Ishikawa (cell line): Measurements from ENCODE around the gene TENM3.

Source experiments
- CEBPB ChIP-seq: IDR thresholded peaks from 2 replicates; pipeline ENCODE4 v1.6.1; 2012
- CREB1 ChIP-seq: IDR thresholded peaks from 2 replicates; pipeline ENCODE4 v1.6.1; 2012; ENCODE audit warnings: low read depth
- EGR1 ChIP-seq: IDR thresholded peaks from 2 replicates; pipeline ENCODE4 v1.6.1; 2012
- EP300 ChIP-seq: IDR thresholded peaks from 2 replicates; pipeline ENCODE4 v1.6.1; 2012; ENCODE audit warnings: borderline replicate concordance
- FOXM1 ChIP-seq: IDR thresholded peaks from 2 replicates; pipeline ENCODE4 v1.6.1; 2012; ENCODE audit warnings: low read depth, borderline replicate concordance
- NFIC ChIP-seq: IDR thresholded peaks from 2 replicates; pipeline ENCODE4 v1.6.1; 2012
- RAD21 ChIP-seq: IDR thresholded peaks from 2 replicates; pipeline ENCODE4 v1.6.1; 2012; ENCODE audit warnings: low read depth
- TAF1 ChIP-seq: IDR thresholded peaks from 2 replicates; pipeline ENCODE4 v1.6.1; 2012; ENCODE audit warnings: low read depth, mild to moderate bottlenecking
- TCF12 ChIP-seq: IDR thresholded peaks from 2 replicates; pipeline ENCODE4 v1.6.1; 2012; ENCODE audit warnings: low read depth
- TEAD4 ChIP-seq: IDR thresholded peaks from 2 replicates; pipeline ENCODE4 v1.6.1; 2012
- YY1 ChIP-seq: IDR thresholded peaks from 2 replicates; pipeline ENCODE4 v1.6.1; 2012; ENCODE audit warnings: low read depth
- ZBTB7A ChIP-seq: IDR thresholded peaks from 2 replicates; pipeline ENCODE4 v1.6.1; 2012; ENCODE audit warnings: low read depth
- TF ChIP-seq, protein P1 (sequence below): IDR thresholded peaks from 2 replicates; pipeline ENCODE4 v1.6.1; 2012; ENCODE audit warnings: low read depth, mild to moderate bottlenecking
- TF ChIP-seq, protein P2 (sequence below): IDR thresholded peaks from 2 replicates; pipeline ENCODE4 v1.6.1; 2012
- TF ChIP-seq, protein P3 (sequence below): IDR thresholded peaks from 2 replicates; pipeline ENCODE4 v1.6.1; 2012

The TENM3 gene

DNA sequence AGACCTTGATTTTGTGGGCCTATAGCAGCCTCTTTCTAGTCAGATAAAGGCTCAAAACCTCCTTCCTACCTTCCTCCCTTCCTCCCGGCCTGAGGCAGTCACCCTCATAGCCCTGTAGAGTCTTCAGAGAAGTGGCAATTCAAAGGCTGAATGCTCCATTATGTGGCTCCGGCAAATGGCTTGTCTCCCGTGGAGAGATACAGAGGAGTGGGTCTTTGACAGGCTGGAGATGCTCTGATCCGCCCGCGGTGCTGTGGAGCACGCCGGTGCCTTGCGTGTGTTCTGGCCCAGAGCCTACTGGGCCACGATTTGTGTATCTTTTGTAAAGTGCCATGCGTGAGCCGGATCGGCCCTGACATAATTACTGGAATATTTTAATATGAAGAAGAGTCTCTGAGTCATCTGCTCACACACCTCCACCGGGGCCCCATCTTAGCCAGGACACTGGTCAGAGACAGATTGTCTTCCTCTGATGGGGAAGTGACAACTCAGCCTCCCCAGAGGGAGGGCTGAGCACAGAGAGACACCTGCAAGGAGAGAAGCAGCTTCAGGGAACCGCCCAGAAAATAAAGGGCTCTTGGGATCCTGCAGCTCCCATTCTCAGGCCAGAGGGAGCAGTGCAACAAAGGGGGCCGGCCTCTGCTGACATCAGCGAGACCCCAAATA is 585.3 kb downstream of the TENM3 start:
- no peak for TF ChIP-seq TEAD4
- TF ChIP-seq YY1, result no peak
- no peak for TF ChIP-seq FOXM1
- TF ChIP-seq, protein P1, sequence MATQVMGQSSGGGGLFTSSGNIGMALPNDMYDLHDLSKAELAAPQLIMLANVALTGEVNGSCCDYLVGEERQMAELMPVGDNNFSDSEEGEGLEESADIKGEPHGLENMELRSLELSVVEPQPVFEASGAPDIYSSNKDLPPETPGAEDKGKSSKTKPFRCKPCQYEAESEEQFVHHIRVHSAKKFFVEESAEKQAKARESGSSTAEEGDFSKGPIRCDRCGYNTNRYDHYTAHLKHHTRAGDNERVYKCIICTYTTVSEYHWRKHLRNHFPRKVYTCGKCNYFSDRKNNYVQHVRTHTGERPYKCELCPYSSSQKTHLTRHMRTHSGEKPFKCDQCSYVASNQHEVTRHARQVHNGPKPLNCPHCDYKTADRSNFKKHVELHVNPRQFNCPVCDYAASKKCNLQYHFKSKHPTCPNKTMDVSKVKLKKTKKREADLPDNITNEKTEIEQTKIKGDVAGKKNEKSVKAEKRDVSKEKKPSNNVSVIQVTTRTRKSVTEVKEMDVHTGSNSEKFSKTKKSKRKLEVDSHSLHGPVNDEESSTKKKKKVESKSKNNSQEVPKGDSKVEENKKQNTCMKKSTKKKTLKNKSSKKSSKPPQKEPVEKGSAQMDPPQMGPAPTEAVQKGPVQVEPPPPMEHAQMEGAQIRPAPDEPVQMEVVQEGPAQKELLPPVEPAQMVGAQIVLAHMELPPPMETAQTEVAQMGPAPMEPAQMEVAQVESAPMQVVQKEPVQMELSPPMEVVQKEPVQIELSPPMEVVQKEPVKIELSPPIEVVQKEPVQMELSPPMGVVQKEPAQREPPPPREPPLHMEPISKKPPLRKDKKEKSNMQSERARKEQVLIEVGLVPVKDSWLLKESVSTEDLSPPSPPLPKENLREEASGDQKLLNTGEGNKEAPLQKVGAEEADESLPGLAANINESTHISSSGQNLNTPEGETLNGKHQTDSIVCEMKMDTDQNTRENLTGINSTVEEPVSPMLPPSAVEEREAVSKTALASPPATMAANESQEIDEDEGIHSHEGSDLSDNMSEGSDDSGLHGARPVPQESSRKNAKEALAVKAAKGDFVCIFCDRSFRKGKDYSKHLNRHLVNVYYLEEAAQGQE, result no peak
- no peak for TF ChIP-seq ZBTB7A
- no peak for TF ChIP-seq CREB1
- TF ChIP-seq EP300, result no peak
- TF ChIP-seq TCF12, result no peak
- TF ChIP-seq EGR1, result no peak
- no peak for TF ChIP-seq RAD21
- no peak for TF ChIP-seq TAF1
- TF ChIP-seq, protein P2, sequence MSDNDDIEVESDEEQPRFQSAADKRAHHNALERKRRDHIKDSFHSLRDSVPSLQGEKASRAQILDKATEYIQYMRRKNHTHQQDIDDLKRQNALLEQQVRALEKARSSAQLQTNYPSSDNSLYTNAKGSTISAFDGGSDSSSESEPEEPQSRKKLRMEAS, result no peak

DNA sequence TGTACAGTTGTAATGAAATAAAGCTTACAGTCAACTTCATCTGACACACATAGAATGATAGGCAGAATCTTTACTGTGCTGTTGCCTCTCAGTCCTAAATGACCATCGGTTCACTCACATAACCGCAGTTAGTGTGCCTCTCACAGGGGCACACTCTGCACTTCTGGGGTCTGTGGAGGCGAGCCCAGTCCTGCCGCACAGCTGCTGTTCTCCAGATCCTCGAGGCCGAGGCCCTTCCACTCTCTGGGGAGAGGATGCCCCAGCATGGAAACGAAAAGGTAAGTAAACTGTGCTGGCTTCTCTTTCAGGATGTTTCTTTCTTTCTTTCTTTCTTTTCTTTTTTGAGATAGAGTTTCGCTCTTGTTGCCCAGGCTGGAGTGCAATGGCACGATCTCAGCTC is 586.0 kb downstream of the TENM3 start:
- TF ChIP-seq CREB1 (no peak), NFIC (no peak), TEAD4 (no peak), RAD21 (no peak), YY1 (no peak), FOXM1 (no peak), CEBPB (no peak), EGR1 (no peak), TAF1 (no peak), TCF12 (no peak), ZBTB7A (no peak)
- TF ChIP-seq, protein P3, sequence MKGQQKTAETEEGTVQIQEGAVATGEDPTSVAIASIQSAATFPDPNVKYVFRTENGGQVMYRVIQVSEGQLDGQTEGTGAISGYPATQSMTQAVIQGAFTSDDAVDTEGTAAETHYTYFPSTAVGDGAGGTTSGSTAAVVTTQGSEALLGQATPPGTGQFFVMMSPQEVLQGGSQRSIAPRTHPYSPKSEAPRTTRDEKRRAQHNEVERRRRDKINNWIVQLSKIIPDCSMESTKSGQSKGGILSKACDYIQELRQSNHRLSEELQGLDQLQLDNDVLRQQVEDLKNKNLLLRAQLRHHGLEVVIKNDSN, result no peak
- TF ChIP-seq, protein P2, result no peak
- TF ChIP-seq, protein P1, result no peak

DNA sequence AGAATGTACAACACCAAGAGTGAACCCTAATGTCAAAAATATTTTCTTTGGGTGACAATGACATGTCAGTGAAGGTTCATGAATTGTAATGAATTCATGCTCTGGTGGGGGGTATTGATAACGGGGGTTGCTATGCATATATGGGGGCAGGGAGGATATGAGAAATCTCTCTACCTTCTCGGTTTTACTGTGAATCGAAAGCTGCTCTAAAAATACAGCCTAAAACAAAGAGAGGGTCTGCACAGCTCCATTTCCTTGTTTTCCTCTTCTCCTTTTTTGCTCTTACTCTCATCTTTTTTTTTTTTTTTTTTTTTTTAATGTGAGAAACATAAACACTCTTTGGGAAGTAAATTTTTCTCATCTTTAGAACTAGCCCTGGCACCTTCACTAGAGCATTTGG is 588.2 kb downstream of the TENM3 start:
- no peak for TF ChIP-seq EGR1
- no peak for TF ChIP-seq YY1
- no peak for TF ChIP-seq TEAD4
- TF ChIP-seq EP300, result no peak
- TF ChIP-seq, protein P1, result no peak
- TF ChIP-seq, protein P2, result no peak
- no peak for TF ChIP-seq TCF12
- TF ChIP-seq CREB1, result no peak

DNA sequence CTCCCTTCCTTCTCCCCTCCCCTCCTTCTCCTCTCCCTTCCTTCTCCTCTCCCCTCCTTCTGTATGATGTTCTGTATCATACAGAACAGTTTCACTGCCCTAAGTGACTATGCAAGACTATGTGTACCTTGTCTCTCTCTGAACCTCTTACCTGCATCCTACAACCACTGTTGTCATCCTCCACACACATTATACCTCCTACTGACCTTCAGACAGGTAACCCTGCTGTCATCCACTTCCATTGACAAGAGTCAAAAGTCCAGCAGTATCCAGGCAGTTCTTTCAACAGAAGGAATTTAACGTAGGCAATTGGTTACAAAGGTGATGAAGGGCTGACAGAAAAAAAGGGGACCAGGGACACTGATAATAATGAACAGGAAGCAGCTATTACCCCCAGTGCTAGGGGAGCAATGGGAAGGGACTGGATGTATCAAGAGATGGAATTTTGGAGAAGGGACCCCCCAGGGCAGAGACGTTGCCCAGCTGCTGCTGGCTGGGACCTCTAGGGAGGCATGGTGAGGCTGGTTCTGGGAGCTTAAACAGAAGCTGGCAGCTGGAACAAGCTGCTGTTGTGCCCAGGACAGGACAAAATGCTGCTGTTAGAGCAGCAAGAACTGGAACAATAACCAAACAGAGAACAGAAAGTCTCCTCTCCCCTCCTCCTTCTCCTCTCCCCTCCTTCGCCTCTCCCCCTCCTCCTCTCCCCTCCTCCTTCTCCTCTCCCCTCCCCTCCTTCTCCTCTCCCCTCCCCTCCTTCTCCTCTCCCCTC is 589.3 kb downstream of the TENM3 start:
- TF ChIP-seq FOXM1 (no peak), CREB1 (no peak), EP300 (no peak), CEBPB (no peak), RAD21 (no peak), TAF1 (no peak), NFIC (no peak), TEAD4 (no peak), YY1 (no peak), EGR1 (no peak), TCF12 (no peak), ZBTB7A (no peak)
- TF ChIP-seq, protein P3, result no peak
- TF ChIP-seq, protein P2, result no peak
- TF ChIP-seq, protein P1, result no peak
